Subcutaneous adipose tissue (tissue), 4 donors: ENCODE measurements around the gene COTL1. TPM values are rescaled to one million over a fixed set of nuclear protein-coding genes. Genes with fewer than 3 reads are reported as not detected.

Source experiments
- CTCF ChIP-seq: fragments of 450-650 bp; IDR thresholded peaks from one replicate; pipeline ENCODE4 v1.5.1; 2016; ENCODE audit warnings: low read depth, mild to moderate bottlenecking, control low read depth, antibody characterized with exemption, moderate library complexity
- total RNA-seq, 4 donors: library from RNA; depleted of rRNA; stranded (reverse); fragments of >200 nt; gene quantifications; one replicate each; pipeline ENCODE4 v1.1.0, GENCODE V29; 2016

Gene COTL1
- total RNA-seq, 4 donors from 2014 or later: 27.5 to 114 (median 59.7) TPM

- no peak for TF ChIP-seq CTCF
Measured at GRCh38 chr16:84519855-84520254, 98.0 kb downstream of the COTL1 start.

- TF ChIP-seq CTCF: no peak
Measured at GRCh38 chr16:84518804-84519341, 99.0 kb downstream of the COTL1 start.

GRCh38 chr16:84517366-84517765, 100.5 kb downstream of the COTL1 start:
- no peak for TF ChIP-seq CTCF

Other genes starting within 250 kb of the COTL1 start
- gene ATP2C2, start 249.5 kb downstream of the COTL1 start, total RNA-seq: not detected
- 10 to 100 TPM in 3 of 4 donors, 1 to 10 TPM in 1; 4.2 to 14.3 (median 11.8) TPM for gene MEAK7, start 113.4 kb downstream of the COTL1 start, total RNA-seq
- 100 to 1,000 TPM in 1 of 4 donors, 10 to 100 TPM in 3; 43.4 to 108 (median 68.5) TPM for gene KLHL36, start 30.4 kb upstream of the COTL1 start, total RNA-seq
- 10 to 100 TPM; 29.7 to 85.1 (median 43.5) TPM for gene USP10, start 81.9 kb upstream of the COTL1 start, total RNA-seq
- 100 to 1,000 TPM in 3 of 4 donors, 10 to 100 TPM in 1; 66.0 to 160 (median 116) TPM for gene CRISPLD2, start 201.9 kb upstream of the COTL1 start, total RNA-seq